ENCODE measurements around the gene CDH7.

DNA sequence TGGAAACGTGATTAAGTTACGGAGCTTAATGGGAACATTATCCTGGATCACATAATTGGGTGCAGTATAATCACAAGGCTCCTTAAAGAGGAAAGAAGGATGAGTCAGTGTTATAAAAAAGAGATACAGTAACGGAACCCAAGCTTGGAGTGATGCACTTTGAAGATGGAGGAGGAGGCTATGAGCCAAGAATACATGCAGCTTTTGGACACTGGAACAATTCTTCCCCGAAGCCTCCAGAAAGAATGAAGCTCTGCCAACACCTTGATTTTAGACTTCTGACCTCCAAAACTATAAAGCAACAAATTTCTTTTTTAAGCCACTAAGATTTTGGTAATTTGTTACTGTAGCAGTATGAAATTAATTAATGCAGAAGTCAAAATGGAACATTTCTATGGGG, 85.1 kb downstream of the CDH7 start:
- TF ChIP-seq, protein P1, sequence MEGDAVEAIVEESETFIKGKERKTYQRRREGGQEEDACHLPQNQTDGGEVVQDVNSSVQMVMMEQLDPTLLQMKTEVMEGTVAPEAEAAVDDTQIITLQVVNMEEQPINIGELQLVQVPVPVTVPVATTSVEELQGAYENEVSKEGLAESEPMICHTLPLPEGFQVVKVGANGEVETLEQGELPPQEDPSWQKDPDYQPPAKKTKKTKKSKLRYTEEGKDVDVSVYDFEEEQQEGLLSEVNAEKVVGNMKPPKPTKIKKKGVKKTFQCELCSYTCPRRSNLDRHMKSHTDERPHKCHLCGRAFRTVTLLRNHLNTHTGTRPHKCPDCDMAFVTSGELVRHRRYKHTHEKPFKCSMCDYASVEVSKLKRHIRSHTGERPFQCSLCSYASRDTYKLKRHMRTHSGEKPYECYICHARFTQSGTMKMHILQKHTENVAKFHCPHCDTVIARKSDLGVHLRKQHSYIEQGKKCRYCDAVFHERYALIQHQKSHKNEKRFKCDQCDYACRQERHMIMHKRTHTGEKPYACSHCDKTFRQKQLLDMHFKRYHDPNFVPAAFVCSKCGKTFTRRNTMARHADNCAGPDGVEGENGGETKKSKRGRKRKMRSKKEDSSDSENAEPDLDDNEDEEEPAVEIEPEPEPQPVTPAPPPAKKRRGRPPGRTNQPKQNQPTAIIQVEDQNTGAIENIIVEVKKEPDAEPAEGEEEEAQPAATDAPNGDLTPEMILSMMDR (IDR thresholded peaks at IDR 0.05), result no peak
- no peak for TF ChIP-seq POLR2A (IDR thresholded peaks at IDR 0.05)

Measured in esophagus squamous epithelium (tissue), 4 donors.